B cell (primary cell): ENCODE results near the gene COG4. TPM values are rescaled to one million over a fixed set of nuclear protein-coding genes. Genes with fewer than 3 reads are reported as not detected.
A peak's percentile ranks its signal among the peaks of the same experiment; 100 is the strongest.

Experiments used
- ATAC-seq: fragments of 200-7000 bp; cut with Tn5 transposase; one replicate; pipeline ENCODE4 v1.10.0; 2021; ENCODE audit warnings: low read depth, mild to moderate bottlenecking, moderate number of reproducible peaks, moderate library complexity
- CTCF ChIA-PET: fragments of 350-600 bp; sonication (Branson Sonifier 250); formaldehyde crosslinking; loops from one replicate; lab custom pipeline; 2021; ENCODE audit warnings: antibody characterized with exemption, inconsistent platforms; lab: Charles Lee
- POLR2A ChIA-PET: fragments of 350-600 bp; sonication (Branson Sonifier 250); formaldehyde crosslinking; loops from one replicate; lab custom pipeline; 2021; ENCODE audit warnings: antibody characterized with exemption; lab: Charles Lee
- DNase-seq: peaks from one replicate; pipeline ENCODE4 v3.0.0; 2013
- H2AFZ ChIP-seq: 2 replicates; pipeline ENCODE4 v1.6.1; 2012; ENCODE audit warnings: mild to moderate bottlenecking, low read depth, low read length; ENCODE audit not compliant: insufficient read depth, poor library complexity, severe bottlenecking
- H3K27ac ChIP-seq, 2 donors: 1 replicate in 1 of 2; 2 replicates in 1 of 2; pipeline ENCODE4 v1.5.1; 2012 to 2013; ENCODE audit warnings: low read length in 2 of 2, mild to moderate bottlenecking in 2 of 2, moderate library complexity in 1 of 2
- H3K27me3 ChIP-seq, 4 experiments: fragments of 200-600 bp in 1 of 4; sonication (generic) in 1 of 4; replicated peaks in 1 of 4; 1 replicate in 2 of 4; 2 replicates in 2 of 4; pipeline versions ENCODE4 v1.6.1 to v1.7.0; 2013 to 2016; ENCODE audit warnings: low read length in 3 of 4, mild to moderate bottlenecking in 2 of 4, mixed read lengths in 1 of 4, moderate library complexity in 1 of 4; ENCODE audit not compliant: insufficient read depth in 4 of 4, control insufficient read depth in 3 of 4; ENCODE audit errors: control extremely low read depth in 1 of 4
- H3K36me3 ChIP-seq, 2 experiments: replicated peaks in 1 of 2; 1 replicate in 1 of 2; 2 replicates in 1 of 2; pipeline versions ENCODE4 v1.6.1 to v1.7.1; 2013; ENCODE audit warnings: low read length in 1 of 2; ENCODE audit not compliant: insufficient read depth in 2 of 2, control insufficient read depth in 1 of 2; ENCODE audit errors: control extremely low read depth in 1 of 2, extremely low read depth in 1 of 2
- H3K4me1 ChIP-seq, 2 donors: fragments of 200-600 bp in 1 of 2; sonication (generic) in 1 of 2; 1 replicate in 1 of 2; 2 replicates in 1 of 2; pipeline versions ENCODE4 v1.5.1 to v1.6.1; 2013 to 2017; ENCODE audit warnings: low read length in 2 of 2; ENCODE audit not compliant: control insufficient read depth in 2 of 2, insufficient read depth in 2 of 2
- H3K4me2 ChIP-seq: replicated peaks from 2 replicates; pipeline ENCODE3; 2012; ENCODE audit warnings: mild to moderate bottlenecking, low read depth, low read length; ENCODE audit not compliant: poor library complexity, severe bottlenecking
- H3K4me3 ChIP-seq, 5 experiments: fragments of 200-600 bp in 1 of 5; sonication (generic) in 1 of 5; 1 replicate in 3 of 5; 2 replicates in 2 of 5; pipeline versions ENCODE4 v1.5.1 to v1.7.0; 2011 to 2016; ENCODE audit warnings: low read length in 4 of 5, mild to moderate bottlenecking in 4 of 5, low read depth in 2 of 5, control low read depth in 1 of 5, moderate library complexity in 1 of 5; ENCODE audit not compliant: insufficient read depth in 1 of 5; ENCODE audit errors: control extremely low read depth in 1 of 5, extremely low read depth in 1 of 5
- H3K79me2 ChIP-seq: fragments of 200-600 bp; sonication (generic); one replicate; pipeline ENCODE4 v1.6.0; 2016; ENCODE audit warnings: low read length; ENCODE audit not compliant: control insufficient read depth, insufficient read depth
- H3K9ac ChIP-seq: fragments of 200-600 bp; sonication (generic); 2 replicates; pipeline ENCODE4 v1.6.1; 2017; ENCODE audit warnings: mild to moderate bottlenecking, low read length, moderate library complexity
- H3K9me3 ChIP-seq, 3 donors: one replicate each; pipeline versions ENCODE4 v1.6.1 to v1.7.1; 2013; ENCODE audit warnings: low read length in 2 of 3; ENCODE audit not compliant: control insufficient read depth in 2 of 3, insufficient read depth in 1 of 3; ENCODE audit errors: control extremely low read depth in 1 of 3
- H4K20me1 ChIP-seq: 2 replicates; pipeline ENCODE4 v1.6.0; 2012; ENCODE audit warnings: mild to moderate bottlenecking, low read length; ENCODE audit not compliant: insufficient read depth, control insufficient read depth, poor library complexity, severe bottlenecking
- H3K27ac Mint-ChIP-seq: one replicate; pipeline ENCODE4 v1.8.0; 2021; ENCODE audit warnings: mixed read lengths
- H3K27me3 Mint-ChIP-seq: one replicate; pipeline ENCODE4 v1.8.0; 2021; ENCODE audit warnings: mixed read lengths
- H3K4me1 Mint-ChIP-seq: one replicate; pipeline ENCODE4 v1.8.0; 2021; ENCODE audit warnings: mixed read lengths
- H3K4me3 Mint-ChIP-seq: one replicate; pipeline ENCODE4 v1.8.0; 2021; ENCODE audit warnings: mixed read lengths
- H3K9me3 Mint-ChIP-seq: one replicate; pipeline ENCODE4 v1.8.0; 2022; ENCODE audit warnings: mixed read lengths; ENCODE audit not compliant: insufficient read depth
- CTCF ChIP-seq: fragments of 200-600 bp; IDR thresholded peaks from one replicate; pipeline ENCODE4 v1.8.0; 2022; ENCODE audit warnings: antibody characterized with exemption, mild to moderate bottlenecking
- EZH2 ChIP-seq: IDR thresholded peaks from 2 replicates; pipeline ENCODE4 v1.6.1; 2012; ENCODE audit warnings: borderline replicate concordance, low read depth, mild to moderate bottlenecking, moderate library complexity, low read length; ENCODE audit not compliant: insufficient read depth, poor library complexity, severe bottlenecking
- WGBS: methylation state at CpG from one replicate; pipeline ENCODE4 v1.1.5; 2013; ENCODE audit warnings: missing lambda C conversion rate; ENCODE audit not compliant: insufficient coverage; 5-methylcytosine and 5-hydroxymethylcytosine counted together
- intact Hi-C: fragments of 100-400 bp; cut with micrococcal nuclease; formaldehyde crosslinking; loops from one replicate; pipeline ENCODE4 v1.10.0; 2022
- polyA plus RNA-seq: library from polyadenylated mRNA; depleted of rRNA; stranded (reverse); fragments of >200 nt; gene quantifications from 2 replicates; pipeline ENCODE4 v1.2.3, GENCODE V29; 2012
- total RNA-seq, 2 donors: library from RNA; stranded (reverse); fragments of 120-200 nt in 1 of 2; gene quantifications; 1 replicate in 1 of 2; 2 replicates in 1 of 2; pipeline versions ENCODE4 v1.2.3 to v1.2.4, GENCODE V29; 2013 to 2022

COG4 gene
- total and polyA plus RNA-seq, 2 donors (not counting 1 experiment from before 2014, with no cell fraction given): 49.4 to 60.6 TPM

DNA sequence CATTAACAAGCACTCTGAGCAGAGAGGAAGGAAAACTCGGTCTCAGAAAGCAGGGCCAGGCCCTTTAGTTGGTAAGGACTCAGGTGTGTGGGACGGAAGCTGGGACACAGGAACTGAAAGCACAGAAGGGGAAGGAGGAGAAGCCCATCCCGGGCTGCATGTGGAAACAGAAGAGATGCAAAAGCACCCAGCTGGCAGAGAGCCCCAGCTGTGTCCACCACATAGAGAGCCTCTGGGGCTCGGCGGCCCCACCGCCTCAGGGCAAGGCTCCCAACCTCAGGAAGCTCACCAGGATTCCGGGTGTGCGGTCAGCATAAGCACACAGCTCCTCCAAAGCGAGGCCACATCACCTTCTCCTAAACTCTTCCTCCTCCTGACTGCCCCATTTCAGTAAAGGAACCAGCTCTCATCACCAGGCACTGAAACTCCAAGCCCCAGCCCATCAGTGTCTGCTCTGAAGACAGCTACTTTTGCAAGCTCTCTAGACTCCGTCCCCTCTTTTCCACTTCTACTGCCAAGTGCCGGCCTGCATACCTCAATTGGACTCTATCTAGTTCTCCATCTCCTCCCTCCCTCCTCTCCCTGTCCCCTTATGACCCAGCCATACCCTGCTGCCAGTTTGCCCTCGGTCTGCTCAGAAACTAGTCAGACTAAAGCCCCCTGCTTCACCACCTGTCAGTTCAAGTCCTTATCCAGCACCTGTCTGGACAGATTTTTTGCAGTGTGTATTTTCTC, 90.5 kb downstream of the COG4 start:
- intact Hi-C loops: no loop called here
- ChIA-PET CTCF (interaction anchor here (0.7 to 1.6 kb wide), 8 partner anchors 14 to 60 kb away, joined by 3 to 9 read pairs (median 3); partner anchors contain the start of gene FCSK), POLR2A (interaction anchor here (0.6 to 1.5 kb wide), 6 partner anchors 9 to 55 kb away, joined by 3 to 8 read pairs (median 4); partner anchors contain the start of gene FCSK)
- no peaks in the 10 kb centered on the region for H3K9me3 ChIP-seq
- peaks cover 15% of the 10 kb centered on the region for H4K20me1 ChIP-seq
- Mint-ChIP-seq H3K27me3 (no peaks in the 10 kb centered on the region), H3K27ac (peak overlapping the region; percentile 88), H3K4me1 (peaks cover 85% of the 10 kb centered on the region), H3K4me3 (peak overlapping the region; percentile 79), H3K9me3 (no peaks in the 10 kb centered on the region)
- no peak overlapping the region for H2AFZ ChIP-seq
- peak overlapping the region; percentile 33 for H3K9ac ChIP-seq
- peak overlapping the region; percentile 76 to 100 for H3K27ac ChIP-seq
- DNase-seq (peak; percentile 72), ATAC-seq (no peak)
- peaks cover 82 to 88% of the 10 kb centered on the region in 2 donors for H3K4me1 ChIP-seq
- peak overlapping the region; percentile 66 for H3K4me2 ChIP-seq
- 27% methylated on average over 11 of the region's 12 CpGs for WGBS
- no peaks in the 10 kb centered on the region for H3K27me3 ChIP-seq
- peaks cover 0 to 2% of the 10 kb centered on the region in 2 experiments for H3K36me3 ChIP-seq
- peak overlapping the region in 2 of 5 experiments; percentile 6 to 21 for H3K4me3 ChIP-seq
- peaks cover 60% of the 10 kb centered on the region for H3K79me2 ChIP-seq
- no peak for TF ChIP-seq EZH2
- no peak for TF ChIP-seq CTCF

- peaks cover 80 to 86% of the 10 kb centered on the region in 2 donors for H3K4me1 ChIP-seq
- no peaks in the 10 kb centered on the region for H3K27me3 Mint-ChIP-seq
- peak overlapping the region; percentile 88 for H3K27ac Mint-ChIP-seq
- no peaks in the 10 kb centered on the region for H3K9me3 Mint-ChIP-seq
- POLR2A ChIA-PET: interaction anchor here (0.6 to 1.5 kb wide), 6 partner anchors 9 to 54 kb away, joined by 3 to 8 read pairs (median 4); partner anchors contain the start of gene FCSK
- CTCF ChIA-PET: interaction anchor here (0.7 to 1.6 kb wide), 10 partner anchors 14 to 60 kb away, joined by 3 to 9 read pairs (median 3); partner anchors contain the start of gene FCSK
- no peaks in the 10 kb centered on the region for H3K27me3 ChIP-seq
- WGBS: no CpG with 5 or more reads among the region's 3 CpGs
- DNase-seq (no peak), ATAC-seq (no peak)
- peak overlapping the region; percentile 33 for H3K9ac ChIP-seq
- H3K27ac ChIP-seq: peak overlapping the region; percentile 76 to 100
- no peaks in the 10 kb centered on the region for H3K9me3 ChIP-seq
- no peak for TF ChIP-seq EZH2
- TF ChIP-seq CTCF: no peak
- intact Hi-C loops: no loop called here
- peaks cover 9% of the 10 kb centered on the region for H4K20me1 ChIP-seq
- H3K4me1 Mint-ChIP-seq: peaks cover 84% of the 10 kb centered on the region
- H3K4me3 ChIP-seq: peak overlapping the region in 2 of 5 experiments; percentile 6 to 21
- H3K36me3 ChIP-seq: peaks cover 0 to 2% of the 10 kb centered on the region in 2 experiments
- H2AFZ ChIP-seq: no peak overlapping the region
- H3K4me3 Mint-ChIP-seq: peak overlapping the region; percentile 79
- H3K4me2 ChIP-seq: peak overlapping the region; percentile 66
- peaks cover 60% of the 10 kb centered on the region for H3K79me2 ChIP-seq
Observed at GRCh38 chr16:70432356-70432722, 91.0 kb downstream of the COG4 start.
